HS-27A (cell line): ENCODE measurements around the gene RPRD1A.
"Not testable (repeated sequence)": the region's sequence is repeated elsewhere in the genome, so short reads cannot be mapped to it uniquely, and the experiment has no call there.

Source experiments
- DNase-seq: peaks from one replicate; pipeline ENCODE4 v3.0.0-alpha.2; 2012; ENCODE audit warnings: low read depth, missing footprints

Gene RPRD1A

DNA sequence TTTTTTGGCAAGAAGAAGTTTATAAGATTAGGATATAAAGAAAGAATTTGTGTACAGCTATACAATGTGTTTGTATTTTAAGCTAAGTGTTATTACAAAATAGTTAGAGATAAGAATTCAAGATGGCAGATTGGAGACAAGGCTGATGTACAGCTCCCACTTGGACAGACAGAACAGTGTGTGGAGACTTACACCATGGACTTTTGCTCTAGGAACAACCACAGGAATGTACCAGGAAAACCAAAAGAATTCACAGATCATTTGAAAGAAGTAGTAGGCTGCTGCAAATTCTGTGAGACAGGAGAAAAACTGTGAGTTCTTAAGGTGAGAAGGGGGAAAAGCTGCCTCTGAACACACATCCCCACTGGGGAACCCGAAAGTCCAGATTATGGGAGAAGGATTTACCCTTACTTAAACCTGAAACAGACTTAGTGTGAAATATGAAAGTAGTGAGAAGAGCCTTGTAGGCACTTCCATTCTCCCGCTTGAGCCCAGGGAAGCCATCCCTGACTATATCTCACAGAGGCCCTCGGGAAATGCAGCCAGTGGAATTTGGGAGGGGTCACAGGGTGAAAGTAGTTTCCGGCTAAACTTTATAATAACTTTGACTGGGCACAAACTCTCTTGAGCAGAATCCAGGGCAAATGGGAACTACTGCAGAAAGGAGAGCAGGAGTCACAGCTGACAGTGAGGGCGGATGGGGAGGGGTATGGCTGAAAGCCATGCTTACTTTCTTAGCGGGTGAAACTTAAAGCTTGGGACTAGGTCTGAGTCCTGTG is 11.6 kb upstream of the RPRD1A start:
- no peak for DNase-seq

DNA sequence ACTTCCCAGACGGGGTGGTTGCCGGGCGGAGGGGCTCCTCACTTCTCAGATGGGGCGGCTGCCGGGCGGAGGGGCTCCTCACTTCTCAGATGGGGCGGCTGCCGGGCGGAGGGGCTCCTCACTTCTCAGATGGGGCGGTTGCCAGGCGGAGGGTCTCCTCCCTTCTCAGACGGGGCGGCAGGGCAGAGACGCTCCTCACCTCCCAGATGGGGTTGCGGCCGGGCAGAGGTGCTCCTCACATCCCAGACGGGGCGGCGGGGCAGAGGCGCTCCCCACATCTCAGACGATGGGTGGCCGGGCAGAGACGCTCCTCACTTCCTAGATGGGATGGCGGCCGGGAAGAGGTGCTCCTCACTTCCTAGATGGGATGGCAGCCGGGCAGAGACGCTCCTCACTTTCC is 10.4 kb upstream of the RPRD1A start:
- not testable (repeated sequence) for DNase-seq

DNA sequence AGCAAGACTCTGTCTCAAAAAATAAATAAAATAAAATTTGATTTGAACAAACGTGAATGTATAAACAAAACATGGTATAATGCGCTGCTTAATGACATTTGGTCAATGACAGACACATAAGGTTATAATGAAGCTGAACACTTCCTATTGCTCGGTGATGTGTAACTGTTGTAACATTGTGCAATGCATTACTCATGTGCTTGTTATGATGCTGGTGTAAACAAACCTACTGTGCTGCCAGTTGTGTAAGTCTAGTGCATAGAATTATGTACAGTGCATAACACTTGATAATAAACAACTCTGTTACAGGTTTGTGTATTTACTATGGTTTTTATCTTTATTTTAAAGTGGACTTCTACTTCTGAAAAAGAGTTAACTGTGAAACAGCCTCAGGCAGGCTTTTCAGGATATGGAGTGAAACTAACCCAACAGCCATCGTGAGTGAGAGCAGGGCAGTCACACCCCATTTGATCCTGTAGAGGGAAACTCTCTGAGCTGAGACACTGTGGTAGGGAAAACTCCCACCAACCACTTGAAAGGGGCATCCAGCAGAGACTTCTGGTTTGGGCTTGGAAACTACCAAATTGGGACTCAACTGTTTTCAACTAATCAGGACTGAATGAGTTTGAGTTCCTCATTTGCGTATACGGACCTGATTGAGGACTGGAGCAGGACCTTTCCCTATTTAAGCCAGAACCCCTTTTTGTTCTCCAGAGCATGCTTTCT is 8.7 kb upstream of the RPRD1A start:
- DNase-seq: no peak

DNA sequence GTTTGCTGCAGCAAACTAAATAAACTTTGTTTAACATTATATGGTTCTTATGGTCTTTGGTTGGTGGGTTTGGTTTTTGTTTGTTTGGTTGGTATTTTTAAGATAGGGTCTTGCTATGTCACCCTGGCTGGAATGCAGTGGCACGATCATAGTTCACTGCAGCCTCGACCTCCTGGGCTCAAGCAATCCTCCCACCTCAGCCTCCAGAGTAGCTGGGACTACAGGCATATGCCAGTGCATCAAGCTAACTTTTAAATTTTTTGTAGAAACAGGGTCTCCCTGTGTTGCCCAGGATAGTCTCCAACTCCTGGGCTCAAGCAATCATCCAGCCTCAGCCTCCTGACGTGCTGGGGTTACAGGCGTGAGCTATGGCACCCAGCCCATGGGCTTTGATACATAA is 7.1 kb upstream of the RPRD1A start:
- no peak for DNase-seq

DNA sequence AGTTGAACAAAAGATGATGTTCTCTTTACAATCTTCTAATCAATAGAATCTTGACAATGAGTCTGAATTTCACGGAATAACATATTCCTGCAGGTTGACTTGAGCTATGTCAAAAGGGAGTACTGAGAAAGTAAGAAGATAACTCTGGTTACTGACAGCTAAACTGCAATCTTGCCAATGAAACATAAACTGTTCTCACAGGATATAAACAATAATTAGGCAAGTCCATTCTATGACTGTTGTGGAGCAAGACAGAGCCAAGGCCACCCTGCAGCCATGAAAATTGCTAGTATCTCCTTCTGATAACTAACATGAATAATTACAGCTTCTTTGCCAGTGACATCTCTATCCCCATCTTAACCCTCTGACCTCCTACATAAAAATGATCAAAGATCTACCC is 6.3 kb upstream of the RPRD1A start:
- DNase-seq: no peak

DNA sequence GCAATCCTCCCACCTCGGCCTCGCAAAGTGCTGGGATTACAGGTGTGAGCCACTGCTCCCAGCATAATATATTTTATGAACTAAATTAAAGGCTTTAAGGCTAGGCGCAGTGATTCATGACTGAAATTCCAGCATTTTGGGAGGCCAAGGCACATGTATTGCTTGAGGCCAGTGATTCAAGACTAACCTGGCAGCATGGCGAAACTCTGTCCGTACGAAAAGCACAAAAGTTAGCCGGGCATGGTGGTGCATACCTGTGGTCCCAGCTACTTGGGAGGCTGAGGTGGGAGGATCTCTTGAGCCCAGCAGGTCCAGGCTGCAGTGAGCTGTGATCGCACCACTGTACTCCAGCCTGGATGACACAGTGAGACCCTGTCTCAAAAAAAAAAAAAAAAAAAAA is 5.0 kb upstream of the RPRD1A start:
- not testable (repeated sequence) for DNase-seq

DNA sequence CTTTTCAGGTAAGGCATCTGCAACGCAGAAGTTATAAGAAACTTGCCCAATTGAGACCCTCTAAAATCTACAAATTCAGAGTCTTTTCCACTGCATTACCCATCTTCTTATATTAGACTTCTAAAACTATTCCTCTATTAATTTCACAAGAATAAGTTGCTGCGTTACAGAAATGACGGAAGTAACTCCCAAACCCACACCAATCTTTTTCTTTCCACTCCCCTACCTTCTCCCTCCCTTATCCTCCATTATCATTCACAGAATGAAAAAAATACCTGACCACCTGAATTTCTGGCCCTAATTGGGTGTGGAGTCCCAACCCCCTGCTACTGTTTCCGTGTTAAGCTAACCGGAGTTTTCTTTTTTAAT is 689 bp downstream of the RPRD1A start:
- DNase-seq: no peak

DNA sequence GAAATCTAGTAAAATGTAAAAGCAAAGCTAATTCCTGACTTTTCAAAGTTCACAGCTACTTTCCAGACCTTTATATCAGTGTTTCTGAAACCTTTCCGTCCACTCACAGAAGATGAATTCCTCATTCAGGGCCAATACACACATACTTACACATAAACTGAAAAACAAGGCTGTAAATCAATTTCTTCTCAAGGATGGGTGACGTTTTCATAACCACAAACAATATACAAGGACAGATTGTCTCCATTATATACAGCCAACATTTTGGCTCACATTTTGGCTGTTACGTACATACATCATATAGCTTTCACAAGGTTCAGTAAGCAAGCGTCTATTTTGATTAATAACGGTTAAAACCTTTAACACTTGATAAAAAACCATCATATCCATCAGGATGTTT is 1.4 kb downstream of the RPRD1A start:
- no peak for DNase-seq

DNA sequence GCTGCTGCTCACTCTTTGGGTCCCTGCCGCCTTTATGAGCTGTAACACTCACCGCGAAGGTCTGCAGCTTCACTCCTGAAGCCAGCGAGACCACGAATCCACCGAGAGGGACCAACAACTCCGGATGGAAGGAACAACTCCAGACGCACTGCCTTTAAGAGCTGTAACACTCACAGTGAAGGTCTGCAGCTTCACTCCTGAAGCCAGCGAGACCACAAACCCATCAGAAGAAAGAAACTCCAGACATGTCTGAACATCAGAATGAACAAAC is 2.6 kb downstream of the RPRD1A start:
- DNase-seq: not testable (repeated sequence)

DNA sequence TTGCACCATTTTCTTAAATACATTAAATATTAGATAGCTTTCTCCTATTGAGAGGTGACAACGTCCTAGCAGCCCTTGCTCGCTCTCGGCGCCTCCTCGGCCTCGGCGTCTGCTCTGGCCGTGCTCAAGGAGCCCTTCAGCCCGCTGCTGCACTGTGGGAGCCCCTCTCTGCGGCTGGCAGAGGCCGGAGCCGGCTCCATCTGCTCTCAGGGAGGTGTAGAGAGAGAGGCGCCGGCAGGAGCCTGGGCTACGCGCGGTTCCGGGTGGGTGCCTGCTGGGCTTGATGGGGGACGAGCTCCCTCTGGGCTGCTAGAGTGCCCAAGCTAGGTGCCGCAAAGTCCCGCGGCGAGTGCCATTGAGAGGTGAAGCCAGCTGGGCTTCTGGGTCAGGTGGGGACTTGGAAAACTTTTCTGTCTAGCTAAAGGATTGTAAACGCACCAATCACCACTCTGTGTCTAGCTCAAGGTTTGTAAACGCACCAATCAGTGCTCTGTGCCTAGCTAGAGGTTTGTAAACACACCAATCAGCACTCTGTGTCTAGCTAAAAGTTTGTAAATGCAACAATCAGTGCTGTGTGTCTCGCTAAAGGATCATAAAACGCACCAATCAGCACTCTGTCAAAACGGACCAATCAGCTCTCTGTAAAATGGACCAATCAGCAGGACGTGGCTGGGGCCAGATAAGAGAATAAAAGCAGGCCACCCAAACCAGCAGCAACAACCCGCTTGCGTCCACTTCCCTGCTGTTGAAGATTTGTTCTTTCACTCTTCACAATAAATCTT is 3.1 kb downstream of the RPRD1A start:
- DNase-seq: no peak

DNA sequence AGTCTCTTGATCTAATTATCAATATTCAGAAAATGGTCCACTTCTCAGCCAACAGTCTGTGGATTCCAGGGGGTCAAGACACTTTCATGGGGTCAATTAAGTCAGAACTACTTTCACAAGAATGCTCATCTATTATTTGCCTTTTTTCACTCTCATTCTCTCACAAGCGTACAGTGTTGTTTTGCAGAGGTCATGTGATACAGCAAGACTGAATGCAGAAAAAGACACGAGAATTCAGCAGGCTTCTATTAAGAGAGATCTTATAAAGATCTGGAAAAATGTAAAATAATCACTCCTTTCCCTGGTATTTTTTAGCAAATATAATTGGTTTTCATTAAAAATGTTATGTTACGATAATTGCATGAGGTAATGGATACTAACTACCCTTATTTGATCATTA is 8.7 kb downstream of the RPRD1A start:
- DNase-seq: no peak

DNA sequence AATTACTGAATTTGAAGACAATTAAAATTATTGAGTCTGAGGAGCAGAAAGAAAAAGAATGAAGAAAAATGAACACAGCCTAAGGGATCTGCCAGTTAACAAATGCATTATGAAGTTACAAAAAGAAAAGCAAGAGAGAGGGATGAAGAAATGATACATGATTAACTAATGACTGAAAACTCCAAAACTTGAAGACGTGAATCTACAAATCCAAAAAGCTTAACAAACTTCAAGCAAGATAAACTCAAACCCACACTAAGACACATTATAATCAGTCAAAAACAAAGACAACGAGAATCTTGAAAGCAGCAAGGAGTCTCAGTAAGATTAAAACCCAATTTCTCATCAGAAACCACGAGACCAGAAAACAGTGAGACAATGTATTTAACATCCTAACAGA is 15.6 kb downstream of the RPRD1A start:
- no peak for DNase-seq

DNA sequence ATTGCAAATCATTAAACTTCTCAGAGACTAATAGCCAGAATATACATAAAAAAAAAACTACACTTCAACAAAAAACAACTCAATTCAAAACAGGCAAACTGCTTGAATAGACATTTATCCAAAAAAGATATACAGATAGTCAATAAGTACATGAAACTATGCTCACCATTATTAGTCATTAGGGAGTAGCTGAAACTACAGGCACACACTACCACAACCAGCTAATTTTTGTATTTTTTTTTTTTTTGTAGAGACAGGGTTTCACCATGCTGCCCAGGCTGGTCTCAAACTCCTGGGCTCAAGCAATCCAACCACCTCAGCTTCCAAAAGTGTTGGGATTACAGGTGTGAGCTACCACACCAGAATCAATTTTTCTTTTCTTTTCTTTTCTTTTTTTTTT is 16.9 kb downstream of the RPRD1A start:
- no peak for DNase-seq

DNA sequence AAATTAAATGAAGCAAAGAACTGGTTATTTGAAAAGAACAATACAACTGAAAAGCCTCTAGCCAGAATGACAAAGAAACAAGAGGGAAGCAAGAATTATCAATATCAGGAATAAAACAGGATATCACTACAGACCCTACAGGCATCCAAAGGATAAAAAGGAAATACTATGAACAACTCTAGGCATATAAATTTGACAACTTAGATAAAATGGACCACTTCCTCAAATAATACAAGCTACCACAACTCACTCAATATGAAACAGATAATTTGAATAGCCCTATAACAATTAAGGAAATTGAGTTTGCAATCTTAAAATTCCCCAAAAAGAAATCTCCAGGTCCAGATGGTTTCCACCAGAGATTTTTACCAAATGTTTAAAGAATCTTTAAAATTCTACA is 19.8 kb downstream of the RPRD1A start:
- no peak for DNase-seq

DNA sequence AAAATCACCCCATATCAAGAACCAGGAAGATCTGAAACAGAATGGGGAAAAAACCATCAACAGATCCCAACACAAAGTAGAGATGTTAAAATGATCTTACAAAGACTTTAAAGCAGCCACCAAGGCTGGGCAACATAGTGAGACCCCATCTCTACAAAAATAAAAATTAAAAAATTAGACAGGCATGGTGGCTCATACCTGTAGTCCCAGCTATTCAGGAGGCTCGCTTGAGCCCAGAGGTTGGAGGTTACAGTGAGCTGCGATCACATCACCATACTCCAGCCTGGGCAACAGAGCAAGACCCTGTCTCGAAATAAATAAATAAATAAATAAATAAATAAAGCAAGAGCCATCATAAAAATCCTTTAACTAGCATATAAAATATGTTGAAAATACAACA is 20.5 kb downstream of the RPRD1A start:
- no peak for DNase-seq

DNA sequence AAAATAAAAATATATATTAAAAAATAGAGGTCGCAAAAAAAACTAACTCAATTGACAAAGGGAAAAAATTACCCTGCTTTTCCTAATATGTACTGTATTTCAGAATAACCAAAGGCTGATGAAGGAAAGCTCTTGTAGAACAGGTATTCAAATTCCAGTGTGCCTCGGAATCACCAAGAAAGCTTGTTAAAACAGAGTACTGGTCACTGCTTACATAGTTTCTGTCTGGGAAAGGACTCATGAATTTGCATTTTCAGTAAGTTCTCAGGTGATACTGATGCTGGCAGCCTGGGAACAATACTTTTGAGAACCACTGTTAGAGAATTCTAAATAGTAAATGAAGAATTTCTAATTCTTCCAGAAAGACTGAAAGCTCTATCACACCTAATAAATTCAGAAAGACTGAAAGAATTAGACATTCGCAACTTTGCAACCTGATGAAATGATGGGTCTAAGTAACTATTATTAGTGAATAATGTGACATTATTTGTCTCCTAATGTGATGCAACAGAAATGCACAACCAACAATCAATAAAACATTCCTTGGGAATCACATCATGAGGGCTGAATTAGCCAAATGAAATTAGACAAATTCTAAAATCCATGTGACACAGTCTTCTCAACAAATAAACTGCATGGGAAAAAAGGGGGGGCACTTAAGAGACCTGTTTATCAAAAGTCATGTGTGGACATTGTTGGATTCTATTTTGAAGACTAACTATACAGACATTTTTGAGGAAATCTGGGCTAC is 21.9 kb downstream of the RPRD1A start:
- DNase-seq: no peak

DNA sequence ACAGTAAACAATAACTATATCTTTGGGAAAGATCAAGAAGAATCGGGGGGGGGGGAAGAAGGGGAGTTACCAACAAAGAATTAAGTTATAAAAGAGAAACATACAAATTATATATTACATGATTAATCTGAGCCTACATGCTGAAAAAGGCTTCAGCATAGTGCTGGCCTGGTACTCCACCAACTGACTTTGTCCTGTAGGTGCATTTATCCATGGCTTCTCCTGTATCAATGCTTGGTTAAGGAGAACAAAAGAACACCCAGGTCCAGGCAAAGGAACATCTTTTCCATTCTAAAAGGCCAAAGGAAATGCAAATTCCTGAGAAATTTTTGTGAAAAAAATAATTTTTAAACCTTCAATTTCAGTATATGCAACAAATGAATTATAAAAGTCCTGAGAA is 24.2 kb downstream of the RPRD1A start:
- DNase-seq: no peak

DNA sequence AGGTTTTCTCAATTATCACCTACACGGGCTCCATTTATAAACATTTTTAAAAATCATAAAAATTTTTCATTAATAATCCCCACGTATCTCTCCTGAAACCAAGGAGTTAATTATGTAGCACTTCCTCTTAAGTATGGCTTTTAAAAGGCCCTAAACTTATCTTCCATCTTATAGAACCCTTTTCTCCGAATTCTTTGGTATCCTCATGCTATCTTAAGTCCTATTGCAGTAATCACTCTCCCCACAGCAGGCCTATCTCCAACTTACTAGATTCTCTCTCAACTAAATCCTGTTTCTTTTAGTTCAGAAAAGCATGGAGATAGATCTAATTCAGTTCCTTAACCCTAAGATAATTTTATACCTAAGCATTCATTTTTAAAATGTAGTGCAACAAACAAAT is 26.2 kb downstream of the RPRD1A start:
- DNase-seq: no peak

DNA sequence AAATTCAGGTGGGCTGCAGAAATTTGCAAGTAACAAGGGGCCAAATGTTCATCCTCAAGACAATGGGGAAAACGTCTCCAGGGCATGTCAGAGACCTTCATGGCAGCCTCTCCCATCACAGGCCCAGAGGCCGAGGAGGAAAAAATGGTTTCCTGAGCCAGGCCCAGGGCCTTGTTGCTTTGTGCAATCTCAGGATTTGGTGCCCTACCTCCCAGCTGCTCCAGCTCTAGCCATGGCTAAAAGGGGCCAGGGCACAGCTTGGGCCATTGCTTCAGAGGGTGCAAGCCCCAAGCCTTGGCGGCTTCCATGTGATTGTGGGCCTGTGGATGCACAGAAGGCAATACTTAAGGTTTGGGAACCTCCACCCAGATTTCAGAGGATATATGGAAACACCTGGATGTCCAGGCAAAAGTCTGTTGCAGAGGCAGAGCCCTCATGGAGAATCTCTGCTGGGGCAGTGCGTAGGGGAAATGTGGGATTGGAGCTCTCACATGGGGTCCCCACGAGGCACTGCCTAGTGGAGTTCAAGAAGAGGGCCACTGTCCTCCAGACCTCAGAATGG is 29.2 kb downstream of the RPRD1A start:
- DNase-seq: no peak

DNA sequence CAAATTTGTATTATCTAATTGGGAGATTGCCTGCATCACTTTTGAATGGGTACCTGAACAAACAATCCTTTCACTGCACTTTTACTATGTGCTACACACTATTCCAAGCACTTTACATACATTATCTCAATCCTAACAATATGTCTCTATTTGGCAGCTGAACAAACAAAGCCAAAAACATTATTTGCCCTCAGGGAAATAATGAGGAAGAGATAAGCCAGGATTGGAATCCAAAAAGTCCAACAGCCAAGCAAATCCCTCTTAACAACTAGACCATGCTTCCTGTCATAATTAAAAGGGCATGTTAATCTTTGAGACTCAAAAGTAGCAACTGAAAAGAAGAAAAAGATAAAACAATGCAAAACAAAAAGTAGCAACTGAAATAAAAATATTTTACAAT is 32.1 kb downstream of the RPRD1A start:
- DNase-seq: no peak

DNA sequence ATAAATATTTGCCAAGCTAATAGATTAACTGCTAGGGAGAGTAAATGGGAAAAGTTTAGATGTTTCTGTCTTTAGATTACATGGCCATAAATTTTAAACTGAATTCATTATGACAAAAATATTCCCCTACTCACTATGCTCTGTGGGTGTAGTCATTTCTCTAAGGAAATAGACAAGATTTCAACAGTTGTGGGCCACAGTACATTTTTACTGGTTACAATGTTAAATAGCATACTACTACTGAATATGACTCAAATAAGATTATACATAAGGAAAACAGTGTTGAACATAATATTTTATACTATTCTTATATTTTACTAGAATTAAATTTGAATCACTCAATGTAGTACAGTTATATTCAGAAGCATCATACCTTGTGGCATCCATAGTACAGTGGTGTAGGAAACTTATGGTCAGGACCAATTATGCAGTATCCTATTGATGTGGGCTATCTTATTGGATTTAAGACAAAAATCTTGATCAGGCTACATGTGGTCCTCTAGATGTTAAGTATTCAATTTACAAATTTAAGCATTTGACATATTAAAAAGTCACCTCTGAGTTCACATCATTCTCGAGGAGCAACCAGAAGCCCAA is 33.0 kb downstream of the RPRD1A start:
- no peak for DNase-seq

DNA sequence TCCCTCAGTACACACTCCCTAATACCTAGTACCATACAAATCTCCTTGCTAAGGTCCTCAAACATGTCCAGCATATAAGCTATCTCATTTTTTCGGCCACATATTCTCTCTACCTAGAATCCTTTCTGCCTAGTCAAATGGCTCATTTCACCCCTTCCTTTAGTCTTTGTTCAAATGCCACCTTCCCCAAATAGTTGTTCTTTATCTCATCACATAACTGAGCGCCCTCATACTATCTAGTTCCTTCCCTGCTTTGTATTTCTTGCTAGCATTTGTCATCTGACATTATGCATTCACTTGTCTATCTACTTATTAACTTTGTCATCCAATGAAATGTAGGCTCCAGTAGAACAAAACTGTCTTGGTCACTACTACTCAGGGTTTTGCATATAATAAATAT is 35.5 kb downstream of the RPRD1A start:
- DNase-seq: no peak
